Osteocyte (in vitro differentiated cells): ENCODE measurements around the gene SFSWAP. TPM values are rescaled to one million over a fixed set of nuclear protein-coding genes. Genes with fewer than 3 reads are reported as not detected.

ENCODE experiments used
- DNase-seq: peaks from one replicate; pipeline ENCODE4 v3.0.0; 2021; ENCODE audit warnings: mixed read lengths; ENCODE audit not compliant: unreplicated experiment; ENCODE audit errors: extremely low spot score
- H3K27ac Mint-ChIP-seq: one replicate; pipeline ENCODE4 v1.8.0; 2021; ENCODE audit warnings: mild to moderate bottlenecking, mixed read lengths; ENCODE audit not compliant: unreplicated experiment
- H3K27me3 Mint-ChIP-seq: one replicate; pipeline ENCODE4 v1.8.0; 2021; ENCODE audit warnings: mixed read lengths; ENCODE audit not compliant: unreplicated experiment
- H3K36me3 Mint-ChIP-seq: one replicate; pipeline ENCODE4 v1.8.0; 2021; ENCODE audit warnings: mixed read lengths; ENCODE audit not compliant: unreplicated experiment
- H3K4me1 Mint-ChIP-seq: one replicate; pipeline ENCODE4 v1.8.0; 2021; ENCODE audit warnings: mixed read lengths; ENCODE audit not compliant: unreplicated experiment
- H3K4me3 Mint-ChIP-seq: one replicate; pipeline ENCODE4 v1.8.0; 2021; ENCODE audit warnings: mild to moderate bottlenecking, moderate library complexity, mixed read lengths; ENCODE audit not compliant: unreplicated experiment
- H3K9me3 Mint-ChIP-seq: one replicate; pipeline ENCODE4 v1.8.0; 2021; ENCODE audit warnings: mixed read lengths; ENCODE audit not compliant: unreplicated experiment
- CTCF ChIP-seq: fragments of 200-600 bp; sonication (generic); IDR thresholded peaks from 2 replicates; pipeline ENCODE4 v1.5.0; 2021; ENCODE audit warnings: antibody characterized with exemption, mild to moderate bottlenecking, moderate library complexity
- total RNA-seq: library from RNA; stranded (reverse); gene quantifications from 2 replicates; pipeline ENCODE4 v1.2.1, GENCODE V29; 2021

The SFSWAP gene
- total RNA-seq, 1 donor from 2014 or later, result 48.0 TPM

GRCh38 chr12:131795064-131795463, 84.2 kb downstream of the SFSWAP start:
- no peak for TF ChIP-seq CTCF
- H3K27me3 Mint-ChIP-seq, result no peaks in the 10 kb centered on the region
- no peak overlapping the region for H3K27ac Mint-ChIP-seq
- H3K4me3 Mint-ChIP-seq, result no peak overlapping the region
- H3K9me3 Mint-ChIP-seq, result no peaks in the 10 kb centered on the region
- peaks cover 34% of the 10 kb centered on the region for H3K36me3 Mint-ChIP-seq
- no peak for DNase-seq
- H3K4me1 Mint-ChIP-seq, result no peaks in the 10 kb centered on the region

DNA sequence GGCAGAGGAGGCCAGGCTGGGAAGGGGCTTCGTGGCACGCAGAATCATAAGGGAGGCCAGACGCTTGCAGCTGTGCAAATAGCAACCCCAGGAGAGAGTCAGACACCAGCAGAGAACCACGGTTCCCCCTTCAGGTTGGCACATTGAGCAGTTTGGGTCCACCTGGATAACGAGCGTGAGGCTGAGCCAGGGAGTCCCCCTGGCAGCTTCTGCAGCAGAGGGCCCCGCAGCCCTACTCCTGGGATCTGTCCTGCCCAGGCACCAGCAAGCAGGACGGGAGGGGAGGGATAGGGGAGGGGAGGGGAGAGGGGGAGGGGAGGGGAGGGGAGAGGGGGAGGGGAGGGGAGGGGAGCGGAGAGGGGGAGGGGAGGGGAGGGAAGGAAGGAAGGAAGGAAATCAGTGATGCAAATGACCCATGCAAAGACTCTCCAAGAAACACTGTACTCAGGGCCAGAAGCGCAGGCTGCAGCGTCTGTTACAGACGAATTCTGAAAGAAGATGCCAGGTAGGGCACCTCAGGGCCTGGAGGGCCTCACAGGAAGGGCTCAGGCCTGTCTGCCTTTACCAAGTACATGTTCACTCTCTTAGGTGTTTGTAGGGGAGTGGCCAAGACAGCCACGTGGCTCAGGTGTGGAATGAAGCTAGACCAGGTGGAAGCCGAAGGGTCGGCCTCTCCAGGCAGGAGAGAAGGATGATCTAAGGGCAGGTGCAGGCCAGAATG, 85.0 kb downstream of the SFSWAP start:
- H3K36me3 Mint-ChIP-seq, result peaks cover 29% of the 10 kb centered on the region
- H3K9me3 Mint-ChIP-seq, result no peaks in the 10 kb centered on the region
- no peak for DNase-seq
- no peak for TF ChIP-seq CTCF
- H3K27ac Mint-ChIP-seq, result no peak overlapping the region
- no peaks in the 10 kb centered on the region for H3K4me1 Mint-ChIP-seq
- H3K4me3 Mint-ChIP-seq, result no peak overlapping the region
- no peaks in the 10 kb centered on the region for H3K27me3 Mint-ChIP-seq

GRCh38 chr12:131796411-131796736, 85.5 kb downstream of the SFSWAP start:
- H3K9me3 Mint-ChIP-seq, result no peaks in the 10 kb centered on the region
- no peak overlapping the region for H3K4me3 Mint-ChIP-seq
- no peak for DNase-seq
- H3K27ac Mint-ChIP-seq, result no peak overlapping the region
- no peaks in the 10 kb centered on the region for H3K4me1 Mint-ChIP-seq
- TF ChIP-seq CTCF, result no peak
- peaks cover 29% of the 10 kb centered on the region for H3K36me3 Mint-ChIP-seq
- H3K27me3 Mint-ChIP-seq, result no peaks in the 10 kb centered on the region

- Mint-ChIP-seq H3K36me3 (peaks cover 30% of the 10 kb centered on the region), H3K4me3 (no peak overlapping the region)
These were observed 86.1 kb downstream of the SFSWAP start for GRCh38 chr12:131796754-131797587.

More at GRCh38 chr12:131796754-131797587, 86.1 kb downstream of the SFSWAP start:
- no peak for DNase-seq
- no peak for TF ChIP-seq CTCF
- Mint-ChIP-seq H3K9me3 (no peaks in the 10 kb centered on the region), H3K27me3 (no peaks in the 10 kb centered on the region), H3K4me1 (no peaks in the 10 kb centered on the region), H3K27ac (no peak overlapping the region)
